Endothelial cell (in vitro differentiated cells): ENCODE results near the gene BMERB1. TPM values are rescaled to one million over a fixed set of nuclear protein-coding genes. Genes with fewer than 3 reads are reported as not detected.

Experiments
- DNase-seq: peaks from one replicate; pipeline ENCODE4 v3.0.0; 2021; ENCODE audit warnings: low spot score
- H3K27ac Mint-ChIP-seq: one replicate; pipeline ENCODE4 v1.8.0; 2021; ENCODE audit warnings: mixed read lengths, inconsistent platforms; ENCODE audit not compliant: unreplicated experiment
- H3K27me3 Mint-ChIP-seq: one replicate; pipeline ENCODE4 v1.8.0; 2021; ENCODE audit warnings: mild to moderate bottlenecking, moderate library complexity, mixed read lengths, inconsistent platforms; ENCODE audit not compliant: unreplicated experiment
- H3K36me3 Mint-ChIP-seq: one replicate; pipeline ENCODE4 v1.8.0; 2021; ENCODE audit warnings: mild to moderate bottlenecking, low read depth, mixed read lengths, inconsistent platforms; ENCODE audit not compliant: unreplicated experiment
- H3K4me1 Mint-ChIP-seq: one replicate; pipeline ENCODE4 v1.8.0; 2021; ENCODE audit warnings: mild to moderate bottlenecking, mixed read lengths, inconsistent platforms; ENCODE audit not compliant: unreplicated experiment
- H3K4me3 Mint-ChIP-seq: one replicate; pipeline ENCODE4 v1.8.0; 2021; ENCODE audit warnings: mild to moderate bottlenecking, mixed read lengths, inconsistent platforms; ENCODE audit not compliant: unreplicated experiment
- H3K9me3 Mint-ChIP-seq: one replicate; pipeline ENCODE4 v1.8.0; 2021; ENCODE audit warnings: mixed read lengths, inconsistent platforms; ENCODE audit not compliant: unreplicated experiment
- total RNA-seq: library from RNA; stranded (reverse); fragmentation: NEBNext Ultra II Directional; extraction: Animal tissue kit (Norgen Biotek cat#: 25700); gene quantifications from one replicate; pipeline ENCODE4 v1.2.1, GENCODE V29; 2021; ENCODE audit not compliant: unreplicated experiment
- TF ChIP-seq, protein P1 (sequence below): fragments of 200-600 bp; sonication (generic); IDR thresholded peaks from one replicate; pipeline ENCODE4 v1.5.0; 2021; ENCODE audit warnings: antibody characterized with exemption; ENCODE audit not compliant: unreplicated experiment

The BMERB1 gene
- total RNA-seq, 1 donor from 2014 or later, result 9.9 TPM

DNA sequence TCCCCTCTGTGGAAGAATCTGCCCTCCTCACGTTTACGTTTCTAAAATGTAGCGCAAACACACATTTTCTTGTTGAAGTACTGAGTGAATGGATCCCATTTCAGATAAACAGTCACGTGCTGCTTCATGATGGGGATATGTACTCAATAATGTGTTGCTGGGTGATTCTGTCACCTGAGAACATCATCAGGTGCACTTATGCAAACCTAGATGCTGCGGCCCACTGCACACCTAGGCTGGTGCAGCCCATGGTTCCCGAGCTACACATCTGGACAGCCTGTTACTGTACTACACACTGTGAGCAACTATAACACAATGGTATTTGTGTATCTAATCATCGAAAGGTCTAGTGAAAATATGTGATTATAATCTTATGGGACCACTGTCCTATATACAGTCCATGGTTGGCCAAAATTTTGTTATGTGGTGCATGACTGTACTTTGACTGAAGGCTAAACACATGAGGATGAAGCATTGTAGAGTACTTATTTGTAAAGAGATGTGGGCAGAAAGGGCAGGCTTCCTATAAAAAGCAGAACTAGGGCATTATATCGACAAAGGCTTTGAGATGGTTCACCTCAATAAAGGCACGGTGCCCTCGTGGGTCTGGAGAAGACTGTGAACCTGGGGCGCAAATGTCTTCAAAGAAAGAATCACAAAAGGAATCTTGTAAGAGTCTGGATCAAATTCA is 182.2 kb downstream of the BMERB1 start:
- Mint-ChIP-seq H3K4me3 (no peak overlapping the region), H3K36me3 (peaks cover 39% of the 10 kb centered on the region)

GRCh38 chr16:15617901-15618300 is 183.5 kb downstream of the BMERB1 start:
- TF ChIP-seq, protein P1, sequence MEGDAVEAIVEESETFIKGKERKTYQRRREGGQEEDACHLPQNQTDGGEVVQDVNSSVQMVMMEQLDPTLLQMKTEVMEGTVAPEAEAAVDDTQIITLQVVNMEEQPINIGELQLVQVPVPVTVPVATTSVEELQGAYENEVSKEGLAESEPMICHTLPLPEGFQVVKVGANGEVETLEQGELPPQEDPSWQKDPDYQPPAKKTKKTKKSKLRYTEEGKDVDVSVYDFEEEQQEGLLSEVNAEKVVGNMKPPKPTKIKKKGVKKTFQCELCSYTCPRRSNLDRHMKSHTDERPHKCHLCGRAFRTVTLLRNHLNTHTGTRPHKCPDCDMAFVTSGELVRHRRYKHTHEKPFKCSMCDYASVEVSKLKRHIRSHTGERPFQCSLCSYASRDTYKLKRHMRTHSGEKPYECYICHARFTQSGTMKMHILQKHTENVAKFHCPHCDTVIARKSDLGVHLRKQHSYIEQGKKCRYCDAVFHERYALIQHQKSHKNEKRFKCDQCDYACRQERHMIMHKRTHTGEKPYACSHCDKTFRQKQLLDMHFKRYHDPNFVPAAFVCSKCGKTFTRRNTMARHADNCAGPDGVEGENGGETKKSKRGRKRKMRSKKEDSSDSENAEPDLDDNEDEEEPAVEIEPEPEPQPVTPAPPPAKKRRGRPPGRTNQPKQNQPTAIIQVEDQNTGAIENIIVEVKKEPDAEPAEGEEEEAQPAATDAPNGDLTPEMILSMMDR, result no peak
- peaks cover 41% of the 10 kb centered on the region for H3K36me3 Mint-ChIP-seq
- H3K27me3 Mint-ChIP-seq, result no peaks in the 10 kb centered on the region
- H3K27ac Mint-ChIP-seq, result no peak overlapping the region
- H3K4me3 Mint-ChIP-seq, result peak overlapping the region; percentile 10
- H3K9me3 Mint-ChIP-seq, result no peaks in the 10 kb centered on the region
- peaks cover 6% of the 10 kb centered on the region for H3K4me1 Mint-ChIP-seq
- no peak for DNase-seq

More for the DNA sequence above, 182.2 kb downstream of the BMERB1 start:
- Mint-ChIP-seq H3K27me3 (no peaks in the 10 kb centered on the region), H3K27ac (no peak overlapping the region), H3K4me1 (peaks cover 9% of the 10 kb centered on the region), H3K9me3 (no peaks in the 10 kb centered on the region)
- TF ChIP-seq, protein P1, result no peak
- DNase-seq, result no peak

- Mint-ChIP-seq H3K27ac (no peak overlapping the region), H3K4me1 (peaks cover 6% of the 10 kb centered on the region), H3K4me3 (peak overlapping the region; percentile 38), H3K36me3 (peaks cover 41% of the 10 kb centered on the region), H3K9me3 (no peaks in the 10 kb centered on the region), H3K27me3 (no peaks in the 10 kb centered on the region)
- DNase-seq, result no peak
- TF ChIP-seq, protein P1, result no peak
Observed at GRCh38 chr16:15618392-15618791, 184.0 kb downstream of the BMERB1 start.

DNA sequence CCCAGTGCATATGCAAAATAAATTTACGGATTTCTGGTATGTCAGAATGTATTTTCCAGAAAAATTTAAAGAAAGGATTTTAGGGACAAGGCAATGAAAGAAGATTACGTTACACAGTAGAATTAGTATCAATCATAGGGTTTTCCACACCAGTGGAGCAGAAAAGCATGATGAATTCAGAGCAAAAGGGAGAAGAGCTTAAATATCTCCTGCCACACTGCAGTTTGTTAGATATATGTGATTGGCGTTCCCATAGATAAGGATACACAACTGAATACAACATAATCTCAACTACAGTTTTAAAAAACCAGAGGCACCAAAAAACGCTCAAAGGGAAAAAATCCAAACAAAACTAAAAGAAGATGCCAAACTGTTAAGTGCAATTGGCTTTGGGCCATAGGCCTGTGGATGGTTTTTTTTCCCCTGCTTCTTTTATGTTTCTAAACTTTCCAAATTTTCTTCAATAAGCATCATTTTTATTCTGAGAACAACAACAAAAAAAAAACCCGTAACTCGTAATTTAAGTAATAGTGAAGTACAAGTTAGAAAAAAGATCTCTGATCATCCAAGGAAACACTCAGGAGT is 186.3 kb downstream of the BMERB1 start:
- TF ChIP-seq, protein P1, result no peak
- Mint-ChIP-seq H3K27me3 (no peaks in the 10 kb centered on the region), H3K4me1 (no peaks in the 10 kb centered on the region), H3K4me3 (peak overlapping the region; percentile 19), H3K36me3 (peaks cover 50% of the 10 kb centered on the region), H3K9me3 (no peaks in the 10 kb centered on the region), H3K27ac (no peak overlapping the region)
- no peak for DNase-seq

GRCh38 chr16:15621456-15621855 is 187.1 kb downstream of the BMERB1 start:
- H3K36me3 Mint-ChIP-seq, result peaks cover 50% of the 10 kb centered on the region
- TF ChIP-seq, protein P1, result no peak
- DNase-seq, result no peak
- H3K27me3 Mint-ChIP-seq, result no peaks in the 10 kb centered on the region
- no peaks in the 10 kb centered on the region for H3K4me1 Mint-ChIP-seq
- H3K4me3 Mint-ChIP-seq, result no peak overlapping the region
- H3K9me3 Mint-ChIP-seq, result no peaks in the 10 kb centered on the region
- H3K27ac Mint-ChIP-seq, result no peak overlapping the region
